ENCODE measurements around the gene LTK.

LTK gene

DNA sequence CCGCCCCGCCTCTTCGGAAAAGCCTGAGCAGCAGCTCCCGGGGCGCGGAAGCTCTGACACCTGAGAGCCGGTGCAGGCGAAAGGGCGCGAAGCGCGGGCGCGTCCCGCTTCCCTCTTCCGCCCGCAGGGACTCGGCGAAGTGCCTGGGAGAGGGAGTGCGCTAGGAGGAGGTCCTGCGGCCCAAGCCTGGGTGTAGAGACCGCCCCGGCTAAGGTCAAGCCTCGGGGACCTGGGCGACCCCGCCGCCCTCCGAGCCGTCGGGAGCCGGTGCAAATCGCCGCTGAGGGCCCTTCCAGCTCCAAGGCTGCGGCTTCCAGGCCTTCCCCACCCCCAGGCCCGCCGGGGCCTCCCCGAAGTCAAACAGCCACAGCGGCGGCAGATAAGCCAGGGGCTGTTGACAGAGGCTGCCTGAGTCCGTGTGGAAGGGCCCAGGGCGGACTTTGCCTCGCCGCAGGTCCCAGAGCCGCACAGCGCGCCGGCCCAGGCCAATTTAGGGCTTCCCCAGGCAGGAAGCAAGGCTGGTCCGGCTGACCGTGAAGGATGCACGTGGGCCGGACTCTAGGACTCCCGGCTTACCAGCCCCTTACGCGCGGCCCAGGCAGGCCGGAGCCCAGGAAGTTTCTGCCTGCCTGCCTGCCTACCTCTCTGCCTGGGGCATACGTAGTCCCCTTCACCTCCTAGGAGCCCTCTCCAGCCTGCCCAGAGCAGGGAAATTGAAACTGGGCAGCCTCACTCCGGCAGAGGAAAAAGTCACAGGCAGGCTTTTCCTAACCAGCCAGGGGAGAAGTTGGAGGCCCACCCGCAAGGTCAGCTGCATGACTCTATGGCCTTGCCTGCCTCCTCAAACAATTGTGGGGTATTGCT is 17.7 kb downstream of the LTK start:
- no peak for DNase-seq

DNA sequence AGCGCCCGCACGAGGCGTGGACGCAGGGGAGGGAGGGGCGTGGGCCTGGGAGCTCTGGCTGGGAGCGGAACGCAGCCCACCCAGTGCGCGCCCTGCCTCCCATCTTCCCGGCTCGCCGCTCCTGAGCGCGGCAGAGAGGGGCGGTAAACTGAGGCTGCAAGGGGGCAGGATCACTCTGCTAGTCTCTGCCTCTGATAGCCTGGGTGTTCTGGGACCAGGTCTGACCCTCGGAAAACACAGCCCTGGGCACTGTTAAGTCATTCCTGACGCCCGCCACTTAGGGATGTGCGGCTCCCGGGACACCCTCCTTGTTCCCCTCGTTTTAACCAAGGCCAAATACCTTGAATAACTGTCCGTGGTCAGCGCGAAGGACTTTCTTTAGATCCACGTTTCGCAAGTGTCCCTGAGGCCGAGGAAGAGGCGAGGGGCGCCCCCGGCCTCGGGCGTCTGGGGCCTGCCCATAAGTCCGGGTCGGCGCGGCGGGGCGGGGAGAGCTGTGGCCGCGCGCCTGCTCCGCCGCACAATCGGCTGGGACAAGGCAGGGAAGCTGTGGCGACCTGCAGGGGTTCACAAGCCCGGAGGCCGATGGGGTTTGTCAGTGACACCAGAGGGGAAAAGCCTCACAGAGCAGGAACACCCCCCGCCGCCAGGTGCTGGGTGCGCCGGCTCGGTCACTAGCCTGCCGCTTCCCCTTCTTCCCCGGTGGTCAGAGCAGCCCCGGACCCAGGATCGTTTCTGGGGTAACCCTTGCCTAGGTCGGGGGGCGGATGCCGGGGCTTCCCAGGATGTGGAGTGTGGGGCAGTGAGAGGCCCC is 18.5 kb downstream of the LTK start:
- no peak for DNase-seq

DNA sequence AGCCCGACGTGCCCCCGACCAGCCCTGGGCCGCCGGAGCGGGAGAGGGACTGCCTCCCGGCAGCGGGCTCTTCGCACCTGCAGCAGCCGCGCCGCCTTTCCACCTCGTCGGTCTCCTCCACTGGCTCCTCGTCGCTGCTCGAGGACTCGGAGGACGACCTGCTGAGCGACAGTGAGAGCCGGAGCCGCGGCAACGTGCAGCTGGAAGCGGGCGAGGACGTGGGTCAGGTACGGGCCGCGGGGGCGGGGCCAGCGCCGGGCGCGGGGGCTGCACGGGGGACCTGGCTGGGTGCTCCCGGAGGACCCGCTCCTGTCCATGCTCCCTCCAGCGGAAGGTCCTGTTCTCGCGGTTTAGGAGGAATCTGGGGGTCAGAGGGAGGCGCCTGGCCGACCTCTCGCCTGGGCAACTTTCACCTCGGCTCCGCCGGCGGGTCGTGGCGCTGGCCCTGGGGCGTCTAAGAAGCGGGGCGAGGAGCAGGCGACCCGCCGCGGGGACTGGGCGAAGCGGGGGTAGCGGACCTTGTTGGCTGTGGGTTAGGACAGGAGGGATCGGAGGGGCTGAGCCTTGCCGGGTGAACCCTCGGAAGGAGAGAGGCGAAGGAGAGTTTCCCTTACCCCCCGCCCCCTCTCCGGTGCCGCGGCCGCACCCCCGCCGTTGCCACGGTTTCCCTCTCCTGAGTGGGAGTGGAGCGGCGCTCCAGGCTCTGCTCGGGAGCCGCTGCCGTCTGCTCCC is 19.3 kb downstream of the LTK start:
- no peak for DNase-seq

DNA sequence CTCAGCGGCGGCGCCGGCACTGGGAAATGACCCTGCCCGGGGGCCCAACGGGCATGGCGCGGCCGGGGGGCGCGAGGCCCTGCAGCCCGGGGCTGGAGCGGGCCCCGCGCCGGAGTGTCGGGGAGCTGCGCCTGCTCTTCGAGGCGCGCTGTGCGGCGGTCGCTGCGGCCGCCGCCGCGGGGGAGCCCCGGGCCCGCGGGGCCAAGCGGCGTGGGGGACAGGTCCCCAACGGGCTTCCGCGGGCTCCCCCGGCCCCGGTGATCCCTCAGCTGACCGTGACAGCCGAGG is 19.8 kb downstream of the LTK start:
- DNase-seq = no peak

DNA sequence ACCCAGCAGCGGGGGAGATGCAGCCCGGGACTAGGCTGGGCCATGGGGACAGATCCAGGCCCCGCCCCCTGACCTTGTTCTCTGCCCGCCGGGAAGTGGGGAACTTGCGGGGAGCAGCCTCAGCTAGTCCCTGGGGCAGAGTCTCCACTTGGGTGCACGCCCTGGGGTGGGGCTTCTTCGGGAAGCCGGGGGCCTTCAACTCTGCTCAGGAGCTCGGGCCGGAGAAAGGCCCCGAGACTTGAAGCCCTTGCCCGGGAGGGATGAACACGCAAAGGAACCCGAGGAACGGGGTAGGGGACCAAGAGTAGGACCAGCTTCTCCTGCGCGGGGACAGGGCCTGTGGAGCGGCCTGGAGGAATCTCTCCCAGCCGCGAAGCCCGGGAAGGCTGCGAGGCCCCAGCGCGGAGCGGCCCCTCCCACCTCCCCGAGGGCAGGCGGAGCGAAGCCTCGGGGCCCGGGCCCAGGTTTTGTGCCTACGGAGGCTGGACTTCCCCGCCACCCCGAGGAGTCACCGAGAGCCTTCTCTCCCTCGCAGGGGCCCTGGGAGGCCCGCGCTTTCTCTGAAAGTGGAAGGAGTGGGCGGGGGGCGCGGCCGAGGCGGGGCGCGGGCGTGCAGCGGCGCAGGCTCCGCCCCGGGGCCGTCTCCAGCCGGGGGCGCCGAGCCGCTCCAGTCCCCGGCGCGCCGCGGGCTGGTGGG is 20.3 kb downstream of the LTK start, which contains the start of gene ITPKA:
TSS of gene ITPKA (plus strand) at position 670 of the 697 bp plus-strand sequence. CDS start 54 bp downstream, outside the sequence.
- DNase-seq = peak; percentile 59

DNA sequence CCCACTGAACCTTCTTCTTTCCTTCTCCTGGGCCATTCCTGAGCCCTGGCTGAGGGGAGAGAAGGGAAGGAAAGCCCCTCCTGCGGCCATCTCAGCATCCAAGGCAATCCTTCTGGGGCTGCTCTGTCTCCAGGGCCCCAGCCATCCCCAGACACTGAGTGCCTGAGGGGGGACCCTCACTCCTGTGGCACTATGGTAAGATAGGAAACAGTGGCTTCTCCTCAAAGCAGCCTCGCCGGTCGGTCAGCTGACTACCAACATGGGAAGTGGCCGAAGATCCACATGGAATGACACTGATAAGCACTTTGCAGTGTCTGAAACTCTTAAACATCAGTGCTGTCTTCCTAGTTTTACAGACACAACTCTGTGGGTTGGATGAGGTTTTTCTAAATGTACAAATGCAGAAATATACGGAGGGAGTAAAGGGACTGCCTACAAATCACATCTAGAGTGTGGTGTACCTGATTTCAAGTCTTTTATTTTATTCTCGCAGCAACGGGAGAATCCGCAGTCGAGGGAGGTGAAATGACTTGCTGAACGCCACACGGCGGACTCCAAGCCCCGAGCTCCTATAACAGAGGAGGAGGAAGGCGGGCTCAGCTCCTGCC is 20.9 kb downstream of the LTK start:
- DNase-seq = no peak

DNA sequence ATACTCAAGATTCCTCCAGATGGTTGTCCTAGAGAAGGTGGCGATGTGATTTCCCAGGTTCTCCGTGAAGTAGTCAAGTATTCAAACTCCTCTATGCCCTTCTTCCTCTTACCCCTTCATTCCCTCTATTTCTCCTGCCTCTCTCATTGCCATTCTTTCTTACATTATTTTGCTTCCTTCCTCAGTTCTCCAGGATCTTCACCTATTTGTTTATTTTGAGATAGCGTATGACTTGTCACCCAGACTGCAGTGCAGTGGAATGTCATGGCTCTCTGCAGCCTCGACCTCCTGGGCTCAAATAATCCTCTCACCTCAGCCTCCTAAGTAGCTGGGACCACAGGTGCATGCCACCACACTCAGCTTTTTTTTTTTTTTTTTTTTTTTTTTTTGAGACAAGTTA is 21.7 kb downstream of the LTK start:
- DNase-seq = no peak

DNA sequence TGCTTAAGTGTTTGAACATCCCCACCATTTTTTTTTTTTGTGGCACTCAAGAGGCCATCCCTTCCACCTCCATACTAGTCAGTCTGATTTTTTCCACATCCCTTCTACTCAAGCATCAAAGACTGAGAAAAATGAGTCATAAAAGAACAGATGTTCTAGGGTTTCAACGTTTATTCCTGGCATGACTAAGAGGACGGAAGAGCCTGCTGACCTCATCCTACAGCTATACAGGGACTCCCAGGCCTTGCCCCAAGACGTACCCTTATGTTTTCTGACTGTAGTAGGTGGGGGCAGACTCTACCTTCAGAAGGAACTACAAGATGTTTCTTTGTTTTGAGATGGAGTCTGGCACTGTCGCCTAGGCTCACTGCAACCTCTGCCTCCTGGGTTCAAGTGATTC is 23.3 kb downstream of the LTK start:
- no peak for DNase-seq

DNA sequence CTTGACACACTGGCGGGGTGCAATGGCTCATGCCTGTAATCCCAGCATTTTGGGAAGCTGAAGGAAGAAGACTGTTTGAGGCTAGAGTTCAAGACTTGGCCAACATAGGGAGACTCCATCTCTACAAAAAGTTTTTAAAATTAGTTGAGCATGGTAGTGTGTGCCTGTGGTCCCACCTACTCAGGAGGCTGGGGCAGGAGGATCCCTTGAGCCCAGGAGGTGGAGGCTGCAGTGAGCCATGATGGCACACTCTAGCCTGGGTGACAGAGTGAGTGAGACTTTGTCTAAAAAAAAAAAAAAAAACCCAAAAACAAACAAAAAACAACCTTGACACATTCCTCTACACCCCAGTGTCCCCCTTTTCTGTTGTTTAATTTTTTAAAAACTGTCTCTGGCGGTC is 24.0 kb downstream of the LTK start:
- no peak for DNase-seq

DNA sequence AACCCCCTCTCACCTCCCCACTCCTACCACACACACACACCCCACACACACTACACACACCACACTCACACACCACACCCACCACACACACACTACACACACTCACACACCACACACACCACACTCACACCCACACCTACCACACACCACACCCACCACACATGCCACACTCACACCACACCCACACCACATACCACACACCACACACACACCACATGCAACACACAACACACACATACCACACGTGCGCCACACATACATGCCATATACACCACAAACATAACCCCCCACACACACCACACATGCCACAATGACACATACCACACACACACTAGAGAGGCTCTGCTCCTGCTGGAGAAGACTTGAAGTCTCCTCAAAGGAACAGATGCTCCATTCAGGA is 25.8 kb downstream of the LTK start:
- DNase-seq = no peak

DNA sequence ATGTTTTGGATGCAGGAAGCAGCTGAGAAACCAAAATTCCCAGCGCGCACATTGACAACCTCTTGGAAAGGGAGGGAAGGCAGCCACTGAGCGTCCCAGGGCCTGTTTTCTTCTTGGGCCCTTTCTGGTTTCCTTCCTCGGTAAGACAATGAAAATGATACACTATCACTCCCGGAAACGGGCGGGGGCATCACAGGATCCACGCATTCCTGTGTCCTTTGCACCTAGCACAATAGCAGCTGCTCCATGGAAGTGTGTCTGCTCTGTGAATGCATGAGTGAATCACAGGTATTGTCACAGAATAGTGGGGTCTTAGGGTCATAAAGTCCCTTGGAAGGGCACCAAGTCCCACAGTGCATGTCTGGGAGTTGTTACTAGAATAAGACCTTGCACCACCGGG is 26.2 kb downstream of the LTK start:
- DNase-seq = no peak

DNA sequence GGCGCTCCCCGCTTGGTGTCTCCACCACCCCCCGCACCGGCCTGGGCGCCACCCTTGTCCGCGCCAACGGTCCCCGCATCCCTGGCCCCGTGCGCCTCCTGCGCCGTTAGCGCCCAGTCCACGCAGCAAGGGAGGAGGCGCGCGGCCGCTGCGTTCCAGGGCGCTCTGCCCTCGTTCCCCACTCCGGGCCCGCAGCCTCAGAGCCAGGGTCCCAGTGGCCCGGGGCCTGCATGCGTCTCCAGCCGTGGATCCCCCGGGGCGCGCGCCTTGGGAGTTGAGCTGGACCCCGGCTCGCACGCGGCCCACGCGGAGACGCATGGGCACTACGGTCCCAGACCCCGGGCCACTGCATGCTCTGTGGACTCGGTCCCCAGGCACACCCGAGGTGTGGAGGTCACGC is 27.3 kb downstream of the LTK start:
- DNase-seq = no peak

DNA sequence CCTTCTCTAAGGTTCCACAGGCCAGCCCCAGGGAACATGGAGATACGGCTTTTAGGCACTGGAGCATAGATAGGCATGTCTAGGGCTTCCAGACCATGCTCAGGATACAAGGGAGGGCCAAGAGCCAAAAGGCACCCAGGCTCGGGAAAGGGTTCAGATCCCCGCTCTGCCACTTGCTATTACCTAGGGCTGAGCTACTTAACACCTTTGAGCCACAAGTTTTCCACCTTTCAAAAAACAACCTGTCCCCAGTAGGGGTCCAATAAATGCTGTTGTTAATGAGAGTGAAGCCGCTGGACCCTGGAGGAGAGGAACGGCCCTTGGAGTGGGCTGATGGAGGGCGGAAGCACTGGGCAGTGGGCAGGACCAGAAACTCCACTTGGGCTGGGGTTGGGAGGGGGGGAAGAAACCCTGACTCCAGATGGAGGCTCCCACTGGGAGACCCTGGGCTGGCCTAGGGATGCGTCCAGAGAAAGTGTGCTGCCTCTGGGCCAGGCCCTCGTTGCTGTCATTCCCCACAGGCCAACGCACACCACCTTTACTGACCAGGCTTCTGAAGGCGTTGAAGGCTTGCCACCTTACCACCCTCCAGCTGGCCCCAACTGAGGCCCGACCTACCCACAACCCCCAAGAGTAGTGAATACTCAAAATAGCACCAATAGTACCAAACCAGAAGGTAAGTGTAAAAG is 28.5 kb downstream of the LTK start:
- no peak for DNase-seq

DNA sequence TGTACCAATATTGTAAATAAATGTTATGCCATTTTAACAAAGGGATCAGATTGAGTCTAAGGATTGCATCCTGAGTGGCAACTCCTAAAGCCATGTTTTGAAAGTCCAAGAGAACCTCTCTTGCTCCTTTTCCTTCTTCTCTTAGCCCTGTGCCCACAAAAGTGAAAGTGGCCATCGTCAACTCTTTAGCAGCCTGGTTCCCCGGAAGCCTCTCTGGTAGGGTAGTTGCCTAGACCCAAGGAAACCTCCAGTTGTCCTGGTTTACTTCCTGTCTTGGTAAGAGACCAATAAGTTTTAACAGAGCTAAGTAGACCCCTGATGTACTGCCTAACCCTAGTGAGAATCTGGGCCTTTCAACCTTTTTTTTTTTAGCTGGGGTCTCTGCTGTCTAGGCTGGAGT is 30.1 kb downstream of the LTK start:
- no peak for DNase-seq

DNA sequence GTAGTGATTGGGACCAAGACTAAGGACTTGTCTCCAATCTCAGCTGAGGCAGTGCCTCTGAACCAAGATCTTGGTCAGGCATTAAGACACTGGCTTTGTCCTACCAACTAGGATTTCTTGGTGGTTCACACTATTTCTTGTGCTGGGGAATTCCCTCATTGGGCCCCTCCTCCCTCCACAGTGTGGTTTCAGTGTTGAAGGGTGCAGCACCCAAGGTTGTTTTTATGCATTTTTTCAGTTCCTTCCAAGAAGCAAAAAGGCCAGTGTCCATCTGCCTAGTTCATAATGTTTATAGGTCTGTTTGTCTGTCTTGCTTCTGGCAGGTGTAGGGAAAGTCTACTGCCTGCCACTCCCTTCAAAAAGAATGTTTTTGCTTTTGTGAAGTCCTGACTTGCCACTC is 30.5 kb downstream of the LTK start:
- no peak for DNase-seq

DNA sequence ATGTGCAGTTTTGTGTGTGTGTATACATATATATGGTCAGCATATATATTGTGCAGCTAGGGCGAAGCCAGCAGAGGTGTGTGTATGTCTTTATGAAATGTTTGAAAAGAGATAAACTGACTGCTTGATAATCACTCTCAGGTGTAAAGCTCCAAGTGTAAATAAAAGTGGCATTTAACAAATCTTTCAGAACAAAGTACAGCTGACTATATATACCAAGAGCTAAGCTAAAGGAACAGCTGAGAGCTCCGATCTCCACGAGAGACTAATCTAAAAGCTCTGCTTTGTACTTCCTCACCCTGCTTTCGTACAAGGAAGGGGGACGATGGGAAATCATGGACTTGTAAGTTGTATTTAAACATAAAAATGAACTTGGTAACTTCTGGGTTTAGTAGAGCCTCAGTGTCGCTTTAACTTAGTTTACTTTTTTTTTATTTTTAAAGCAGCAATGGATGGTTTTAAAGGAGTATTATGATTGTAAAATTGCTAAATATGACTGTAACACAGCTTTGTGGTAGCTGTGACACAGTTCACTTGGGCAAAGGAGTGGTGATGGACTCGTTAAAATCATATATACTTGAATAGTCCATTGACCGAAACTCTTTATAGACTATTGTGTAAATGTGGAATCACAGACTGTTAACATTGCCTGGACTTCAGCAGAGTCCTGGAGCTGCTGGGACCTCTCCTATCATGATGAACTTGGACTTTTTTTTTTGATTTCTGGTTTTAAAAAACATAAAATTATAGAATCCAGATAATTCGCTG is 31.3 kb downstream of the LTK start:
- no peak for DNase-seq

DNA sequence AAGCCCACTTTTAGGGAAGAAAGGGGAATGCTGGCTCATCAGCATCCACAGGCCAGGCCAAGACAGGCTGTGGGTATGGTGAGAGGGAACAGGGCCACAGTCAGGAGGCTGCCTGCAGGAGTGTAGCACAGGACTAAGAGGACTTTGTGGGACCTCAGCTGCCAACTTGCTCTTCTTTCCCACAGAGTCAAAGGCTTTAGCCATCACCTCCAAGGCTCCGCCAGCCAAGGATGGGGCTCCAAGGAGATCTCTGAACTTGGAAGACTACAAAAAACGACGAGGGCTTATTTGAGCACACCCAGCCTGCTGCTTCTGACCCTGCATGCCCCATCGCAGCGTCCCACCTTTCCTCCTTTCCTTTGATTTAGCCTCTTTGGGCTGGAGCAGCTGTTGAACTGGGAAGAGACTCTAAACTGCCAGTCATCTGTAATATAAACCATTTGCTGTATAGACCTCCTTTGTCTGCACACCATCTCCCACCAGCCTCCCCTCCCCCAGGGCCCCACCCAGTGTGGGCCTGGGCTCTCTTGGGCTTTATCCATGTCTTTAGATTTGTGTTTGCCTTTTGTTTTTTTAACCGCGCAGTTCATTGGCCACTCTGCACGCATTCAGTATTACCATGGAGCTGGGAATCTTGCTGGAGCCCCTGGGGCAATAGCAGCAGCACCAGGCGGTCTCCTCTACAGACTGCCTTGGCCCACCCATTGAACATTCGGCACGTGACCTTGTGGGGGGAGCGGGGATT is 33.1 kb downstream of the LTK start:
- DNase-seq = no peak

DNA sequence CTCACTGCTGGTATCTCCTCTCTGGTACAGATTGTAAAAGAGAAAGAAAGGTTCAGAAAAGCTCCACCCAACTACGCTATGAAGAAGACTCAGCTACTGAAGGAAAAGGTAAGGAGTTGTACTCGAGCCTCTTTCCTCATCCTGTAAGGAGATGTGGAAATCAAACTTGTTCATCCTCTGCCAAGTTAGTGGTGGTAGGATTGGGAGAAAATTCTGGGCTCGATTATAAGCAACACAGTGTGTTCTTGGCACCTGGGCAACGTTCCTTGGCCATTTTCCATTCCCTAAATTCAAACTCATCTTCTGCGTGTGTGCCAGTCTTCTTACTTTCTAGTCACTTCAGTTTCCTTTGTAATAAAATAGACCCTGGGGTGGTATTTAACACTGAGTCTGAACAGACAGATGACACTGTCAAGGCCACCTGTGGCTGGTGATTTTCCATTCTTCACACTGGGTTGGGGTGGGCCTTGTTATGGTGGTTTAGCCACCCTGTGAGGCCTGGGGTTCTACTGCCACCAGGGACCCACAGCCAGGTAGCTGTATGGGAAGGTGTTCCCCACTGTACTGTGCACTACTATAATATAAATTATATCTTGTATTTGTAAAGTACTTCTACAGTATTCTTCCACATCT is 37.1 kb downstream of the LTK start:
- no peak for DNase-seq

DNA sequence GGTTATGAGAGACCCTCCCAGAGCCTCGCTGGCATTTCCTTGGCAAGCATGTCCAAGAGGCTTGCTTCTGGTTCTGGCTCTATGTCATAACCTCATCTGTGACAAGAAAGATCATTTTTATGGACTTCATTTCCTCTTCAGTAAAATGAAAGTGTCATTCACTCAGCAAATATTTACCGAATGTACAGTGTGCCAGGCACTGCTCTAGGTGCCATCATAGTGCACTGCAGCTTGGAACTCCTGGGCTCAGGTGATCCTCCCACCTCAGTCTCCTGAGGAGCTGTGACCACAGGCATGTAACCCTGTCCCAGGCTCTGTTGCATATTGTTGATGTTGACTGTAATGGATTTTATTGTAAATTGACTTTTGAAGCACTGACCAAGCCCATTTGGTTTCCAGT is 38.7 kb downstream of the LTK start:
- DNase-seq = no peak

DNA sequence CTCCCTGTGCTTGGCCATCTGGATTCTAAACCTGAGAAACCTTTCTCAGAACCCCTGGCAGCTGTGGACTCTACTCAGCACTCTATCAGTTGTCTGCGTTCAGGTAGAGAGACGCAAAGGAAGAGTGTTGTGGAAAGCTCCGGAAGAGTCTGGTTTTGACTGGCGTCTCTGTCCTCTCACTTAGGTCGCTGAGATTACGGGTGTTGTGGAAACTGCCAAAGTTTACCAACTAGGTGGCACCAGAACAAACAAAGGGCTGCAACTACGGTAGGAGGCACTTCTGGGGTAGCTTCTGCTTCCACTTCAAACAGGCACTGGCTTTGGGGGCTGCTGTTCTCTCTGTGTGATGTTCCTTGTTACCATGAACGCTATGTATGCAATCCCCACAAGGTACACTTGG is 39.2 kb downstream of the LTK start:
- DNase-seq = no peak

All from GDM1 (cell line).